GM19372 (cell line): ENCODE measurements around the gene KRT5.

ENCODE experiments used
- ATAC-seq: cut with Tn5 transposase; IDR thresholded peaks from one replicate; pipeline ENCODE4 v1.9.1; 2021; ENCODE audit warnings: mild to moderate bottlenecking, low read depth, moderate library complexity; ENCODE audit not compliant: unreplicated experiment

The KRT5 gene

GRCh38 chr12:52539083-52539820 is 19.1 kb upstream of the KRT5 start:
- no peak for ATAC-seq

GRCh38 chr12:52537101-52537500 is 16.9 kb upstream of the KRT5 start:
- ATAC-seq: no peak

GRCh38 chr12:52535574-52535973 is 15.4 kb upstream of the KRT5 start:
- ATAC-seq: no peak

- ATAC-seq: no peak
Observed at GRCh38 chr12:52534482-52534881, 14.3 kb upstream of the KRT5 start.

GRCh38 chr12:52533686-52534470 is 13.7 kb upstream of the KRT5 start:
- no peak for ATAC-seq

GRCh38 chr12:52532636-52533035 is 12.4 kb upstream of the KRT5 start:
- no peak for ATAC-seq

GRCh38 chr12:52531566-52532300 is 11.5 kb upstream of the KRT5 start:
- ATAC-seq: no peak

GRCh38 chr12:52530905-52531304 is 10.7 kb upstream of the KRT5 start:
- no peak for ATAC-seq

- no peak for ATAC-seq
Observed at GRCh38 chr12:52530366-52530765, 10.2 kb upstream of the KRT5 start.

GRCh38 chr12:52529846-52530245 is 9.7 kb upstream of the KRT5 start:
- ATAC-seq: no peak

GRCh38 chr12:52529417-52529816 is 9.2 kb upstream of the KRT5 start:
- no peak for ATAC-seq

- ATAC-seq: no peak
Observed at GRCh38 chr12:52528641-52529143, 8.5 kb upstream of the KRT5 start.

GRCh38 chr12:52527121-52527800 is 7.1 kb upstream of the KRT5 start:
- ATAC-seq: no peak

GRCh38 chr12:52526511-52526951 is 6.3 kb upstream of the KRT5 start:
- ATAC-seq: no peak

GRCh38 chr12:52525661-52526499 is 5.7 kb upstream of the KRT5 start:
- ATAC-seq: no peak

GRCh38 chr12:52524898-52525591 is 4.9 kb upstream of the KRT5 start:
- no peak for ATAC-seq

- ATAC-seq: no peak
Observed at GRCh38 chr12:52524241-52524897, 4.2 kb upstream of the KRT5 start.

- ATAC-seq: no peak
Observed at GRCh38 chr12:52523824-52524223, 3.6 kb upstream of the KRT5 start.
